ENCODE results near the gene SH3PXD2A. TPM values are rescaled to one million over a fixed set of nuclear protein-coding genes. Genes with fewer than 3 reads are reported as not detected.

Gene SH3PXD2A
- polyA plus RNA-seq, 4 donors = 2.2 to 28.3 (median 8.7) TPM

GRCh38 chr10:103812004-103812403 lies 43.4 kb downstream of the SH3PXD2A start:
- Histone ChIP-seq H3K4me1 (ENCODE audit: control insufficient read depth in 3 of 3, insufficient read depth in 2 of 3, low read depth in 1 of 3, low read length in 2 of 3) (peaks cover 3 to 49% (median 9%) of the 10 kb centered on the region in 3 donors), H3K27me3 (ENCODE audit: control insufficient read depth in 3 of 3, insufficient read depth in 3 of 3, low read length in 3 of 3) (no peaks in the 10 kb centered on the region), H3K27ac (ENCODE audit: low read depth in 1 of 3, low read length in 2 of 3) (peak overlapping the region; percentile 46 to 85 (median 74)), H3K9me3 (ENCODE audit: control insufficient read depth in 2 of 2, insufficient read depth in 1 of 2, low read depth in 1 of 2, low read length in 1 of 2) (no peaks in the 10 kb centered on the region), H3K36me3 (ENCODE audit: control insufficient read depth in 3 of 3, insufficient read depth in 2 of 3, low read depth in 1 of 3, low read length in 3 of 3) (peaks cover 0 to 16% (median 0%) of the 10 kb centered on the region in 3 donors), H3K4me3 (ENCODE audit: low read depth in 1 of 3, low read length in 3 of 3) (no peak overlapping the region)
- DNase-seq = peak; percentile 88 to 95
- 10 to 56% (median 24%) methylated on average over 3 of the region's 3 CpGs for WGBS, 3 donors
- no peak for FAIRE-seq

- Histone ChIP-seq H3K4me3 (ENCODE audit: low read depth in 1 of 3, low read length in 3 of 3) (no peak overlapping the region), H3K36me3 (ENCODE audit: control insufficient read depth in 3 of 3, insufficient read depth in 2 of 3, low read depth in 1 of 3, low read length in 3 of 3) (peaks cover 0 to 16% (median 0%) of the 10 kb centered on the region in 3 donors), H3K9me3 (ENCODE audit: control insufficient read depth in 2 of 2, insufficient read depth in 1 of 2, low read depth in 1 of 2, low read length in 1 of 2) (no peaks in the 10 kb centered on the region), H3K4me1 (ENCODE audit: control insufficient read depth in 3 of 3, insufficient read depth in 2 of 3, low read depth in 1 of 3, low read length in 2 of 3) (peaks cover 3 to 54% (median 9%) of the 10 kb centered on the region in 3 donors), H3K27ac (ENCODE audit: low read depth in 1 of 3, low read length in 2 of 3) (peak overlapping the region in 2 of 3 donors; percentile 46 to 85), H3K27me3 (ENCODE audit: control insufficient read depth in 3 of 3, insufficient read depth in 3 of 3, low read length in 3 of 3) (no peaks in the 10 kb centered on the region)
- DNase-seq (no peak), FAIRE-seq (no peak)
- 69 to 82% (median 72%) methylated on average over 6 of the region's 6 CpGs for whole genome bisulfite sequencing, 3 donors
Observed at GRCh38 chr10:103811463-103811862, 43.9 kb downstream of the SH3PXD2A start.

DNA sequence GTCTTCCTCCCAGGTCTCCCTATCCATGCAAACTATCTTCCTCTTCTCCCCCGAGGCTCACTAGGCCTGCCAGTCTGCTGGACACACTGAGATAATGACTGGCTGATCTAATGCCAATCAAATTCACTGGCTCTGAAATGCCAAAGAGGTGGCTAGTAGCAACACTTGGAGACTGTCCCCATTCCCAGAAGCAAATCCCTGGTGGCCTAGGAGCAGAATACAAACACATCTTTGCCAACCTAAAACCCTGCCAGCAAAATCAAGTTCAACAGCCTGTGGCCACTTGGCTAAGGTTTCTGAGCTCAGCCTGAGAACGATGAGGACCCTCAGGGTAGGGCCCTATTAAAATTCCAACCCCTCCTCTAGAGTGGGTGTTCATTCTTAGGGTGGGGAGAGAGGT lies 46.6 kb downstream of the SH3PXD2A start:
- peaks cover 0 to 52% (median 4%) of the 10 kb centered on the region in 3 donors for H3K4me1 ChIP-seq (ENCODE audit: control insufficient read depth in 3 of 3, insufficient read depth in 2 of 3, low read depth in 1 of 3, low read length in 2 of 3)
- H3K27ac ChIP-seq (ENCODE audit: low read depth in 1 of 3, low read length in 2 of 3) = no peak overlapping the region
- no peak for FAIRE-seq
- 79 to 83% (median 81%) methylated on average over 2 of the region's 2 CpGs for WGBS, 3 donors
- no peaks in the 10 kb centered on the region for H3K9me3 ChIP-seq (ENCODE audit: control insufficient read depth in 2 of 2, insufficient read depth in 1 of 2, low read depth in 1 of 2, low read length in 1 of 2)
- no peaks in the 10 kb centered on the region for H3K27me3 ChIP-seq (ENCODE audit: control insufficient read depth in 3 of 3, insufficient read depth in 3 of 3, low read length in 3 of 3)
- H3K4me3 ChIP-seq (ENCODE audit: low read depth in 1 of 3, low read length in 3 of 3) = no peak overlapping the region
- H3K36me3 ChIP-seq (ENCODE audit: control insufficient read depth in 3 of 3, insufficient read depth in 2 of 3, low read depth in 1 of 3, low read length in 3 of 3) = peaks cover 0 to 14% (median 0%) of the 10 kb centered on the region in 3 donors
- DNase-seq = no peak

GRCh38 chr10:103807996-103808395 lies 47.4 kb downstream of the SH3PXD2A start:
- FAIRE-seq (no peak), DNase-seq (no peak)
- WGBS, 3 donors = 97 to 100% (median 97%) methylated on average over 4 to 6 of the region's 6 CpGs
- Histone ChIP-seq H3K4me1 (ENCODE audit: control insufficient read depth in 3 of 3, insufficient read depth in 2 of 3, low read depth in 1 of 3, low read length in 2 of 3) (peaks cover 0 to 50% (median 6%) of the 10 kb centered on the region in 3 donors), H3K27me3 (ENCODE audit: control insufficient read depth in 3 of 3, insufficient read depth in 3 of 3, low read length in 3 of 3) (no peaks in the 10 kb centered on the region), H3K36me3 (ENCODE audit: control insufficient read depth in 3 of 3, insufficient read depth in 2 of 3, low read depth in 1 of 3, low read length in 3 of 3) (peaks cover 0 to 14% (median 0%) of the 10 kb centered on the region in 3 donors), H3K4me3 (ENCODE audit: low read depth in 1 of 3, low read length in 3 of 3) (no peak overlapping the region), H3K9me3 (ENCODE audit: control insufficient read depth in 2 of 2, insufficient read depth in 1 of 2, low read depth in 1 of 2, low read length in 1 of 2) (no peaks in the 10 kb centered on the region), H3K27ac (ENCODE audit: low read depth in 1 of 3, low read length in 2 of 3) (no peak overlapping the region)

DNA sequence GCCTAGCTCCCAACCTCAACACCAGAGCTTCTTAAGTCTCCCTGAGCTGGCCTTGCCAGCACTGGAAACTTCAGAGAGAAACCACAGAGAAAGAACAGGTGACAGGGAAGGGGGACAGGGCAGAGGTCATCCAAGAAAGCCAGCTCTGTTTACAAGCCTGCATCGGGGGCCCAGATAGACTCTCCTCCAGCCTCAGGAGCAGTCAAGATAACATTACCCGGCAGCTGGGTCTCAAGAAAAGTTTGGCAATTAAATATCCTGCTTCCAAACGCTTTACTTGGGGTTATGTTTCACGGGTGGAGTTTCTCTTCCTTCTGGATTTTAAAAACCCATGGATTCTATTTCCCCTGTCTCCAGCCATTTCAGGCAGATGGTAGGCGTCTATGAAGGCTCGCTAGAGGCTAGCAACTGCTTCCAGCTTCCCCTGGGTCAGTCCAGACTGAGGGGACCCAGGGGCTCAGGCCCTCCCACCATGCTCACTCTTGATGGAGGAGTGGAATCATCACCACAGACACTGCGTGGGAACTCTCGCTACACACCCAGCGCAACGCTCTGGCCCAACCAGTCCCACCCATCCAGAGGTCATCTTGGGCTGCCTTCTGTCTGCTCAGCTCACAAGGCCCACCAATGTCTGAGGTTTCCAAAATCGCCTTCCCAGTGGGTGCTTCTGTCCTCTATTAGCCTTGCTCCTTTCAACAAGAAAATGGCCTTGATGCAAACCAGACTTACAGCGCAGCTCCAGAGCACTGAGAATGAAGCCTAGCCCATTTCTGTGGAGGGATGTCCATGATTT lies 48.8 kb downstream of the SH3PXD2A start:
- FAIRE-seq (no peak), DNase-seq (peak in 1 of 2 donors; percentile 35)
- Histone ChIP-seq H3K9me3 (ENCODE audit: control insufficient read depth in 2 of 2, insufficient read depth in 1 of 2, low read depth in 1 of 2, low read length in 1 of 2) (no peaks in the 10 kb centered on the region), H3K36me3 (ENCODE audit: control insufficient read depth in 3 of 3, insufficient read depth in 2 of 3, low read depth in 1 of 3, low read length in 3 of 3) (peaks cover 0 to 18% (median 0%) of the 10 kb centered on the region in 3 donors), H3K27ac (ENCODE audit: low read depth in 1 of 3, low read length in 2 of 3) (peak overlapping the region in 1 of 3 donors; percentile 27), H3K27me3 (ENCODE audit: control insufficient read depth in 3 of 3, insufficient read depth in 3 of 3, low read length in 3 of 3) (no peaks in the 10 kb centered on the region), H3K4me3 (ENCODE audit: low read depth in 1 of 3, low read length in 3 of 3) (no peak overlapping the region), H3K4me1 (ENCODE audit: control insufficient read depth in 3 of 3, insufficient read depth in 2 of 3, low read depth in 1 of 3, low read length in 2 of 3) (peaks cover 3 to 49% (median 8%) of the 10 kb centered on the region in 3 donors)
- whole genome bisulfite sequencing, 3 donors = 69 to 76% (median 69%) methylated on average over 12 of the region's 12 CpGs

DNA sequence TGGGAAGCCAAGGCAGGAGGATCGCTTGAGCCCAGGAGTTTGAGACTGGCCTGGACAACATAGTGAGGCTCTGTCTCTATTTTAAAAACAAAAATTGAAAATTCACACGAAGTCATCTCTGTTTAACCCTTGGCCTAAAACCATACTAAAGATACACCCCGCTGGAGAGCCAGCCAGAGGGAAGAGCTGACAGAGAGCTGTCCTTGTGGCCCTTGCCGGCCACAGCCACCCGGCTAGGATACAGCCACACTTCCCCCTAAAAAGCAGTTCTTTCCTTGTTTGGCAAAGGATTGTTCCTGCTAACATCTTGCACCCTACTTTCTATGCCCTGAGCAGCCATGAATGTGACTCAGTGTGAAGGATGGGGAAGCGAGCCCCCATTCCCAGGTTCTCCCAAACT lies 49.6 kb downstream of the SH3PXD2A start:
- peaks cover 0 to 21% (median 0%) of the 10 kb centered on the region in 3 donors for H3K36me3 ChIP-seq (ENCODE audit: control insufficient read depth in 3 of 3, insufficient read depth in 2 of 3, low read depth in 1 of 3, low read length in 3 of 3)
- H3K4me3 ChIP-seq (ENCODE audit: low read depth in 1 of 3, low read length in 3 of 3) = no peak overlapping the region
- FAIRE-seq = no peak
- H3K4me1 ChIP-seq (ENCODE audit: control insufficient read depth in 3 of 3, insufficient read depth in 2 of 3, low read depth in 1 of 3, low read length in 2 of 3) = peaks cover 5 to 44% (median 6%) of the 10 kb centered on the region in 3 donors
- H3K9me3 ChIP-seq (ENCODE audit: control insufficient read depth in 2 of 2, insufficient read depth in 1 of 2, low read depth in 1 of 2, low read length in 1 of 2) = no peaks in the 10 kb centered on the region
- WGBS, 3 donors = 86 to 91% (median 89%) methylated on average over 6 of the region's 6 CpGs
- H3K27ac ChIP-seq (ENCODE audit: low read depth in 1 of 3, low read length in 2 of 3) = peak overlapping the region in 1 of 3 donors; percentile 7
- DNase-seq = no peak
- H3K27me3 ChIP-seq (ENCODE audit: control insufficient read depth in 3 of 3, insufficient read depth in 3 of 3, low read length in 3 of 3) = no peaks in the 10 kb centered on the region

GRCh38 chr10:103804871-103805270 lies 50.5 kb downstream of the SH3PXD2A start:
- no peak for FAIRE-seq
- Histone ChIP-seq H3K36me3 (ENCODE audit: control insufficient read depth in 3 of 3, insufficient read depth in 2 of 3, low read depth in 1 of 3, low read length in 3 of 3) (peaks cover 0 to 24% (median 0%) of the 10 kb centered on the region in 3 donors), H3K27ac (ENCODE audit: low read depth in 1 of 3, low read length in 2 of 3) (no peak overlapping the region), H3K4me1 (ENCODE audit: control insufficient read depth in 3 of 3, insufficient read depth in 2 of 3, low read depth in 1 of 3, low read length in 2 of 3) (peaks cover 5 to 53% (median 6%) of the 10 kb centered on the region in 3 donors), H3K4me3 (ENCODE audit: low read depth in 1 of 3, low read length in 3 of 3) (no peak overlapping the region), H3K27me3 (ENCODE audit: control insufficient read depth in 3 of 3, insufficient read depth in 3 of 3, low read length in 3 of 3) (no peaks in the 10 kb centered on the region), H3K9me3 (ENCODE audit: control insufficient read depth in 2 of 2, insufficient read depth in 1 of 2, low read depth in 1 of 2, low read length in 1 of 2) (no peaks in the 10 kb centered on the region)
- 92 to 95% (median 93%) methylated on average over 4 of the region's 4 CpGs for WGBS, 3 donors
- no peak for DNase-seq

DNA sequence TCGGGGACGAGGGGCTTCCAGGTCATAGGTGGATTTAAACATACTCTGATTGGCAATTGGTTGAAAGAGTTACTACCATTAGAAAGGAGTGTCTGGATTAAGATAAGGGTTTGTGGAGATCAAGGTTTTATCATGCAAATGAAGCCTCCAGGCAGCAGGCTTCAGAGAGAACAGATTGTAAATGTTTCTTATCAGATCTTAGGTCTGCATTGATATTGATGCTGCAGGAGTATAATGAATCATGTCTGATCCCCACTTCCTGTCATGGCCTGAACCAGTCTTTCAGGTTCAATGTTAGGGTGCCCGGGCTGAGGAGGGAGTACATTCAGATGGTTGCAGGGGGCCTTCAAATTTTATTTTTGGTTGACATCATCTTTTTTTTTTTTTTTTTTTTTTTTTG lies 51.4 kb downstream of the SH3PXD2A start:
- peaks cover 5 to 54% (median 6%) of the 10 kb centered on the region in 3 donors for H3K4me1 ChIP-seq (ENCODE audit: control insufficient read depth in 3 of 3, insufficient read depth in 2 of 3, low read depth in 1 of 3, low read length in 2 of 3)
- 7 to 43% (median 19%) methylated on average over 3 of the region's 3 CpGs for WGBS, 3 donors
- no peaks in the 10 kb centered on the region for H3K9me3 ChIP-seq (ENCODE audit: control insufficient read depth in 2 of 2, insufficient read depth in 1 of 2, low read depth in 1 of 2, low read length in 1 of 2)
- no peaks in the 10 kb centered on the region for H3K27me3 ChIP-seq (ENCODE audit: control insufficient read depth in 3 of 3, insufficient read depth in 3 of 3, low read length in 3 of 3)
- H3K27ac ChIP-seq (ENCODE audit: low read depth in 1 of 3, low read length in 2 of 3) = peak overlapping the region in 1 of 3 donors; percentile 8
- peaks cover 0 to 30% (median 0%) of the 10 kb centered on the region in 3 donors for H3K36me3 ChIP-seq (ENCODE audit: control insufficient read depth in 3 of 3, insufficient read depth in 2 of 3, low read depth in 1 of 3, low read length in 3 of 3)
- FAIRE-seq (no peak), DNase-seq (peak; percentile 50 to 56)
- no peak overlapping the region for H3K4me3 ChIP-seq (ENCODE audit: low read depth in 1 of 3, low read length in 3 of 3)
